Measurements from ENCODE around the gene TMEM19.
"Not testable (repeated sequence)": the region's sequence is repeated elsewhere in the genome, so short reads cannot be mapped to it uniquely, and the experiment has no call there.

- not testable (repeated sequence) for TF ChIP-seq EZH2 (IDR thresholded peaks at IDR 0.05; ENCODE audit: insufficient read depth, poor library complexity, severe bottlenecking); EZH2phosphoT487 (IDR thresholded peaks at IDR 0.05; ENCODE audit: insufficient read depth, low read depth)
Observed at GRCh38 chr12:71693651-71694050, 7.8 kb downstream of the TMEM19 start.
